G401.6 (cell line): ENCODE measurements around the gene HIBCH.
"Not testable (repeated sequence)": the region's sequence is repeated elsewhere in the genome, so short reads cannot be mapped to it uniquely, and the experiment has no call there.

Experiments
- FAIRE-seq: peaks from 2 replicates; lab custom pipeline; 2012; peaks lifted over from hg19 to GRCh38; lab: Jason Lieb, UNC

The HIBCH gene

DNA sequence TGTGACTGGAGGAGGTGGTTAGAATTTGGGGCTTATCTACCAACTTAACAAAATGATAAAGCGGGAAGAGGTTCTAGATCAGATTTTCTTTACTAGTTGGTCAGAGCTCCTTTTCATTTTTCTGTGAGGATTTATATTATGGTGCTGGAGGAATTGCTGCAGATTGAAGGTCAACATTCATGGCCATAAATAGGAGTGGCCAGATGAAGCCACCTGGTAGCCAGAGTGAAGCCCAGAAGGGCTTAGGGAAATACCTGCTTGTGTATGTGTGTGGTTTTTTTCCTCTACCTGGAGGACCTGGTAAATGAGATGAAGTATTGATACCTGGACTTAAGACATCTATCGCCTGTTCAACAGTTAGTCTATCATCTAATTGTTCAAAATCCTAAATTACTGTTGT lies 134.2 kb downstream of the HIBCH start:
- FAIRE-seq: no peak

GRCh38 chr2:190184460-190184859 lies 135.2 kb downstream of the HIBCH start:
- no peak for FAIRE-seq

GRCh38 chr2:190183539-190183938 lies 136.1 kb downstream of the HIBCH start:
- FAIRE-seq: no peak

GRCh38 chr2:190182071-190182524 lies 137.5 kb downstream of the HIBCH start:
- no peak for FAIRE-seq

GRCh38 chr2:190181123-190181669 lies 138.4 kb downstream of the HIBCH start:
- no peak for FAIRE-seq

GRCh38 chr2:190180313-190181122 lies 139.1 kb downstream of the HIBCH start:
- no peak for FAIRE-seq

DNA sequence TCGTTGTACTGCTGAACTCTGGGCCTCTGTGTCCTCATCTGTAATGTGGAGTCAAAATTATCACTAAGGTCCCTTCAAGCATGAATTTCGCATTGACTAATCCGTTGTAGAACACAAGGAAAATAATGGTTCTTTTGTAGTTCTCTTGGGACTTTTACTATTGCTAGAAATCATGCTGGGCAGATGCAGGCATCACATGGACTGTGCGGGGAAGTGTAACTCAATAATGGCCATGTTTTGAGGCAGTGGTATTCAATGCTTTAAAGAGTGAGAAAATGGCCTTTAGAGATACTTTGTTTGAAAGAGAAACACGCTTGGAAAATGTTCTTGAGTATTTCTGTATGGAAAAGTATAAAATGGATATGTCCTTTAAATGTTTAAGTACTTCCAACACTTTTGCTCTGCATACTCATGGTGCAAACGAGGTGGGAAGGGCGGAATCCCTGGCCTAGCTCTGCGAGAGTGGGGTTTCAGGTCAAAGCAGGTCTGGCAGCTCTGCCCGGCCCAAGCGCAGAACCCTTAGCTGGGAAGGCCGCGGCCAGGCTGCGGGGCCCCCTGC lies 139.8 kb downstream of the HIBCH start:
- FAIRE-seq: no peak

DNA sequence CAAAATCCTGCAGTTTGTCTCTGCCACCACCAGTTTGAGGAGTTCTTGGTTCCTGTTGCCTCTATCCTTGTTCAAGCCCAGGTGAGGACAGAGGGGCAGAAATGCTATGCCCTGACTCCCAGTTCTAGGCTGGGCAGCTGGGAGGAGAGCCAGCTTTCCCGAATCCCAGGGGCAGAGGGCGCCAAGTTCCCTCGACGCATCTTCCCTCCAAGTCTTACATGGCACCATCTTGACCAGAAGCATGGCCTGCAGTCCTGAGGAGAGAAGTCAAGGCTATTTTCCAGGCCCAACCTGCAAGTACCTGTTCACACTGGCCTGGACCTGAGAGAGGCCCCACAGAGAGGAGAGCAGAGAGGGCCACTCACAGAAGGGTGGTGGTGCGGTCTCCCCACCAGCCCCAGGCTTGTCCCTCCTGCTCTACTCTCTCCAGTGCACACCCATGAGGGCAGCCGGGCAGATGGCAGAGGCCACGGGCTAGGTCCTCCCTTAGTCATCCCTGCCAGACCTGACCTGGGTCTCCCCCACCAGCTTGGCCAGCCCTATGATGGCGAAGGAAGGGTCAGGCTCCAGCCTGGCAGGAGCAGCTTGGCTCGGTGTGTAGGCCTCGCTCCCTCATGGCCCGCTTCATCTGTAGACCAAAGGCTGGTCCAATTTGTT lies 141.4 kb downstream of the HIBCH start:
- no peak for FAIRE-seq

DNA sequence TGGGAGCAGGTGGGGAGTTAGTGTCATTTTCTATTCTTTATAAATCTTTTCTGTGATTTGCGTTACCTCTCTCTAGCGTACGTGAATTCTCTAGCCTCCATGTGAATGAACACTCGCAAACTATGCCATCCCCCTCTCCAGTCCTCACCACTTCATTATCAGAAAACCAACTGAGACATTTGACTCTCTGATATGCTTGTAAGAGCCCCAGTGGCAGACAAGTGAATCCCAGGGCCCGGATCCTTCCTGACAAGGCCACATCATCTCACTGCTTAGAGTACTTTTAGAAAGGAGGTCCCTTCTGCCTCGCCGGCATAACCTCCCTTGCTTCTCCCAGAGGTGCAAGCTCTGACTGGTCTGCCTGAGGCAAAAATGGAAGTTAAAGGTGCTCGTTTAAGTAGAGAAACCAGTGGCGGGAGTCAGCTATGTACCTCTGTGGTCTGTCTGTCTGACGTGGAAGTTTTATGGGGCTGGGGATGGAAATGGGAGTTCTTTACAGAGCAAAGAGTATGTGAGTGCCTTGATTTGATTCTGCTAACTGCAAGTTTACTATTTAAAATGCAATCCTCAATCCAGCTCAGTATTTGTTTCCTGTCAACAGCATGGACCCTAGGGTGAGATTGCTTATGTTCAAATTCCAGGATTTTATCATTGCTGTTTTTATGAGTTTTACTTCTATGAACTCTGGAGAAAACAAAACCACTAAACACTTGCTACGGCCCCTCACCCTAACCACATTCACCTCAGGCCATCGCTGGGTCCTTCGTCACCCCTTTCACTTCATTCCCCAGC lies 142.2 kb downstream of the HIBCH start:
- no peak for FAIRE-seq

- FAIRE-seq: no peak
These were observed 146.2 kb downstream of the HIBCH start for GRCh38 chr2:190173392-190173791.

- FAIRE-seq: no peak
These were observed 149.0 kb downstream of the HIBCH start for GRCh38 chr2:190170673-190171072.

GRCh38 chr2:190169221-190170072 lies 150.2 kb downstream of the HIBCH start:
- FAIRE-seq: no peak

DNA sequence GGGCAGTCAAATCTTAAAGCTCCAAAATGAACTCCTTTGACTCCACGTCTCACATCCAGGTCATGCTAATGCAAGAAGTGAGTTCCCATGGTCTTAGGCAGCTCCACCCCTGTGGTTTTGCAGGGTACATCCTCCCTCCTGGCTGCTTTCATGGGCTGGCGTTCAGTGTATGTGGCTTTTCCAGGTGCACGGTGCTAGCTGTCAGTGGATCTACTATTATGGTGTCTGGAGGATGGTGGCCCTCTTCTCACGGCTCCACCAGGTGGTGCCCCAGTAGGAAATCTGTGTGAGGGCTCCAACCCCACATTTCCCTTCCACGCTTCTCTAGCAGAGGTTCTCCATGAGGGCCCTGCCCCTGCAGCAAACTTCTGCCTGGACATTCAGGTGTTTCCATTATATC lies 151.9 kb downstream of the HIBCH start:
- no peak for FAIRE-seq

DNA sequence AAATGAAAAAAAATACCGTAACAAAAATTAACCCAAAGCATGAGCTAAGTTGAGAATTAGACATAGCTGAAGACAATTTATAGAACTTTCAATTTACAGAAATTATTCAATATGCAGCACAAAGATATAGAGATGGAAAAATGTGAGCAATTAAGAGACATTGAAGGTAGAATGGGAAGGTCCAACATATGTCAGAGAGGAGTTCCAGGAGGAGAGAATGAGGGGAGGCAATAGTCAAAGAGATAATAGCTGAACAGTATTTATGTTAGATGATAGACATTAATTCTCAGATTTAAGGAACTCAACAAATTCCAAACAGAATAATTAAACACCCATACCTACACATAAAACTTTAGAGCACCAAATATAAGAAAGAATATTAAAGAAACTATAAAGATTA lies 154.1 kb downstream of the HIBCH start:
- FAIRE-seq: no peak

- no peak for FAIRE-seq
These were observed 156.8 kb downstream of the HIBCH start for GRCh38 chr2:190162851-190163250.

- no peak for FAIRE-seq
These were observed 160.2 kb downstream of the HIBCH start for GRCh38 chr2:190159453-190159852.

GRCh38 chr2:190158798-190159434 lies 160.7 kb downstream of the HIBCH start:
- no peak for FAIRE-seq

DNA sequence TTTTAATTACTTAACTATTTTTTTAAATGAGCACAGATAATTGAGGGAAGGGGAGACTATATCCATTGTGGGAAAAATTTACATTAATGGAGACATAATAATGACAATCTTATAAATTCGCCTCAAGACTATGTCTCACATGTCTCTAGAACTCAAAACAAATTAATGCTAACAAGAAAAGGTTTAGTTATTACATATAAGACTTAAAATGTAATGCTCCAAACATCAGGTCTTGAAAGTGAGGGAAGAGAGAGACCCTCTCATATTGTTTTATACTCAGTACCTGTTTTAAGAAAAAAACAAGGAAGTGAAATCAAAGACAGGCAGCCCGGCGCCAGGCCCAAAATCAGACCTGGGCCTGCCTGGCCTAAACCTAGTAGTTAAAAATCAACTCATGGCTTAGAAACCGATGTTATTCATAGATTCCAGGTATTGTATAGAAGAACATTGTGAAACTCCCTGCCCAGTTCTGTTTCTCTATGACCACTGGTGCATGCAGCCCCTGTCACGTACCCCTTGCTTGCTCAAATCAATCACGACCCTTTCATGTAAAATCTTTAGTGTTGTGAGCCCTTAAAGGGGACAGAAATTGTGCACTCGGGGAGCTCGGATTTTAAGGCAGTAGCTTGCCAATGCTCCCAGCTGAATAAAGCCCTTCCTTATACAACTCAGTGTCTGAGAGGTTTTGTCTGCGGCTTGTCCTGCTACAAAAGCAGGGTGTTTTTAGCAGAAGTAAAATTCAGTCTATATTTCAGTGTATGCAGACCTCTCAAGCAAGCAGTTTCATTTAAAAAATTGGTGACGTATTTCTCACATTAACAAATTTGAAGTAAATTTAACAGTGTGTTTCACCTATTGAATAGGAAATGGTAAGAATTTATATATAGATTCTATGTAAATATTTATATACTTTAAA lies 161.8 kb downstream of the HIBCH start:
- FAIRE-seq: not testable (repeated sequence)

GRCh38 chr2:190156530-190157212 lies 163.0 kb downstream of the HIBCH start:
- FAIRE-seq: no peak
